Hippocampal formation (tissue), 2 donors: ENCODE data around the gene FAM149A.

Experiments
- DNase-seq, 2 donors: peaks; one replicate each; lab custom pipeline; 2025; lab: John Stamatoyannopoulos, UW

Gene FAM149A

DNA sequence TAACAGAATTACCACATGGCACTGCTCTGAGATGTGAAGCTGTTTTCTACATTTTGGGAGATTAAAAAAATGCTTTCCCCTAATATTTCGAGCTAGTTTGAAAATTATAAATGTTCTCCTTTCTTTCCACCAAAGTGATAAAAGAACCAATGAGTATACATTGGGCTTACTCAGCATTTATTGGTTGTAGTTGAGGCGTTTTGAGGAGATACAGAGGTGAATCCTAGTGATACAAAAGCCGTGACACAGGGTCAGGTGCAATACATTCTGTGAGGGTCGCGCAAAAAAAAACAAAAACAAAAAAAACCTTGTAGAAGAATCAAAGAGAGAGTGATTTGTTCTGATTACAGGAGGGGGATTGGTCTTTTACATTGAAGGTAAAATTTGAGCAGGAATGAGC is 54.5 kb downstream of the FAM149A start:
- no peak for DNase-seq

DNA sequence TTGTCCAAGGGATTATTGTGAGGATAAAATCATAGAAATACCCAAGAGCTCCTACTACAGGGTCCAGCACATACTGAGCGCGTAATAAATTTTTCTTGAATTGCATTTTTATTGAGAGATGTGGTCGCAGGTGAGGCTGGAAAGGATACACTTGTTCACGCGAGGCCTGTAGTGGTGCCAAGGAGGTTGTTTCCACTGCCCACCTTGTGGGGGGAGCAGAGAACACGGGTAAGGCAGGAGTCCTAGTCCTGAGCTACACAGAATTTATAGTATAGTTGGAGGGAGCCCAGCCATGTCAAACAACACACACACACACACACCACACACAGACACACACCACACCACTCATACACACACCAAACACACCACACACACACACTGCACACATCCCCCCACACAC is 55.1 kb downstream of the FAM149A start:
- DNase-seq, result no peak

DNA sequence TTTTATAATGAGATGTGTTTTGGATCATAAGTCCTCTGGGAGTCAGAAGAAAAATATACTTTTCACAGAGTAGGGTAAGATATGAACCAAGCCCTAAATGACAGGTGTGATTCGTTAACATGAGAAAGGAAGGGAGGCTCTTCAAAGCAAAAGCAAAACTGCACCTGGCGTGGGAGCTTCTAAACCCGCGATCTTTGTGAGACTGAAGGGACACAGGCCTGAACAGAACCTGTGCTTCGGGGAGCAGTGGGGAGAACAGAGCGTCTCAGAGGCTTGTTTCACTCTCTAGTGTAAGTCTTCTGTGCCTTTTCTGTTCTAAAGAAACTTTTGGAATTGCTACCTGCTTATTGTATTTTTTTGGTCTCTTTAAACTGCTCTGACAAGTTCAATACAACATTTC is 56.6 kb downstream of the FAM149A start:
- no peak for DNase-seq

DNA sequence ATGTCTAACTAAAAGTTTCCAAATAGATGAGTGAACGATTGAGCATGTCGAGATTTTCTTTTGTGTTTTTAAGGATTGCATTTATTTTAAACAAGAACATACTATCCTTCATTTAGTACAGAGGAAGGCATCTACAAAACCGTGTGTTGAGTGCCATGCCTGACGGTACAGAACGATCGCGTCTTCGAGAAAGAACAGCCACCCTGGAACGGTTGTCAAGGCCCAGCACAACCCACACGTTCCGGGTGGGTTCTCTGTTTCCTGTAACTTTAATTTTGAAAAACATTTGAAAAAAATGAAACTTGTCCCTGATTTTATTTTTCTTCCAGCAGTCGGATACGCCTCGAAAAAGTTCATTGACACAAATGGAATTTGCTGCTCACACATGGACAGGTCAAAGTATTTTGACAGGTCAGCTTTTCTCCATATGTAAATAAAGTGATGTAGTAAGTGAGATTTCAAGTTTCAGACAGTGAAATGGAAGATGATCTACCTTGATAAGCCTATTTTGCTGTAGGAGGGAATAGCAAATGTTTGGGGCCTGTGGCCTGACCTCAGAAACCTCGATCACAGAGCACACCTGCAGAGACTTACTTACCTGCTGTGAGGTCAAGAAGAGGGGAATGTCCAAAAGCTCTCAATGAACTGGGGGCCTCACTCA is 62.5 kb downstream of the FAM149A start:
- DNase-seq, result no peak

DNA sequence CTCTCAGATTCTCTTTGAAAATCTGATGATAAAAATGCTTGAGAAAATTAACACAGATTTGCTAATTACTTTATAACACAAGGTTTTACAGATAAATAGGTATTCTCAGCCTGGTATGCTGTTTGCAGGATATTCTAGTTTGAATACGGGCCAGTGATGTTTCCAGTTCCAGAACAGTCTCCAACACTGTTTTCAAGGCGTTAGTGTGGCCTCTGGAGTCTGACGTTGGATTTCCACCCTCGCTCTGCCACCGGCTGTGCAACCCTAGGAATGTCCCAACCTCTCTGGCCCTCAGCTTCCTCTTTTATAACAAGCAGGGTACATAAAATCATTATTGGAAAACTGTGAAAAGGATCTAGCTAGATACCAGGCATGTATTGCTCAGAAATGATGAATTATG is 63.1 kb downstream of the FAM149A start:
- no peak for DNase-seq

DNA sequence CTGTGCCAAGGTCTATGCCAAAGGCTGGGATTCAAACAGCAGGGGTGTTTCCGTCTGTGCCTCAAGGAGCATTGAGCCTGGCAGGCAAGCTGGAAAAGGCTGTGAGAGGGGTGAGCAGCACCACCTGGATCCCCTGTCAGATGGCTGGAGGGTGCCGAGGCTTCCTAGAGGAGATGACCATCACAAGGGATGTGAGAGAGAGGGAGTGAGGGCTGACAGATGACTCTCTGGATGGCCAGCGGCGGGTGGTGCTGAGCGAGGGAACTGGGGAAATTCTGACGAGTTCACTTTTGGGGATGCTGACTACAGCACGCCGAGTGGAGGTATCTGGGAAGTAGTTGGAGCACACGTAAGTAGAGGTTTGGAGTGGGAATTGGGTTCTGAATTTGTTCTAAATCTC is 64.2 kb downstream of the FAM149A start:
- no peak for DNase-seq

DNA sequence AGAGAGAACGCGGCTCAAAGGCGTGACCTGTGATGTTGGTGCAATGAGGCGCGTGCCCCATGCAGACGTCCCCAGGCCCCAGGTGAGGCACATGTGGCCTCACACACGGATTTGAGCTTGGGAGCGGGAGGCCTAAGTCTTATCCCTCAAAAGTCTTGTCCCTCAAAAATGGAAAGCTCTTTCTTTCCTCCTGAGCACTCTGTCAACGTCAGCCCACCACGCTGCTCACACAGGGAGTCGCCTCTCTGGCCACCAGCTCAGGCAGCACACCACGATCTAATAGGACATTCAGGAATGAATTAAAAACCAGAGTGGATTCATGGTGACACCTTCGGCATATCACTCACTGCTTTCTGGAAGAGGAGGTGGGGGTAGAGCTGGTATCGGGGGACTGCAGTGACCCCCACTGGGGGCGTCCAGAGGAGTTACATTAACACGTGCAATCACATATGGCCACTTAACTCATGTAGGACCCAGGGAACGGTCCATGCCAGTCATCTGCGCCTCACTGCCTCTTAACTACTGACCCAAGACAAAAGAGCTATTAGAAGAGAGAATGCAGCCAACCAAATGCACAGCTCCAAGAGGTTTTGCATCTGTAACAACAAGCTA is 64.9 kb downstream of the FAM149A start:
- no peak for DNase-seq

DNA sequence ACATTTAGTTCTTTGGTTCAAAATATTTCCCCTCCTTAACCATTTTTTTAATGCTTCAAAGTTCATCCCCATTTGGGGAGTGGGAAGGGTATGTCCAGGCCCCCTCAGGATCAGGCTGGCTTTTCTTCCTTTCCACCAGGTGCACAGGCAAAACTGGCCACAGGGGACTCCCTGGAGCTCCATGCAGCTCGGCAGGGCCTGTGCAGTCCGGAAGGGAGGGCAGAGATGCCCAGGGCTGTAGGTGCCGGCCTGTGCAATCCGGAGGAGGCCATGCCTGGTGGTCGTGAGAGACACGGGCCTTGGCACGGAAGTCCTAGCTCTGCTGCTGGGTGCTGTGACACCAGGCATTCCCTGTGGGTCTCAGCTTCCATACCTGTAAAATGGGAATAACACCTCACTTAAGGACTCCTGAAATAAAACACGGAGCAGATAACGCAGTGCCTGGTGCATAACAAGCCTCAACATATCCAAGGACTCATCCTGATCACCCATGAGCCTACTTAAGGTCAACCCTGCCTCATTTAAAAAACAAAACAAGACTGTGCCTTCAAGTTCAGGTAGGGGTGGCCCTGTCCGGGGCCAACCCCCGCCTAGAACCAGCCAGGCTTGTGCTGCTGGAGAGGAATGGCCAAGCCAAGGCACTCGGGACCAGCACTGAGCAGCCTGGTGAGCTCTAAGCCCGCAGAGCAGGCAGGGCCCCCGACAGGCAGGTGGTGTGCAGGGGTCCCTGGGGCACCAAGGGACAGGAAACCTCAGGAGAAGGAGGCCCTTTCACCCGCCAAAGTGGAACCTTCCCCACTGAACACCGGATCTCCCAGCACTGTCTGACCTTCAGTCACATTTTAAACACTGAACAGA is 65.7 kb downstream of the FAM149A start:
- no peak for DNase-seq

DNA sequence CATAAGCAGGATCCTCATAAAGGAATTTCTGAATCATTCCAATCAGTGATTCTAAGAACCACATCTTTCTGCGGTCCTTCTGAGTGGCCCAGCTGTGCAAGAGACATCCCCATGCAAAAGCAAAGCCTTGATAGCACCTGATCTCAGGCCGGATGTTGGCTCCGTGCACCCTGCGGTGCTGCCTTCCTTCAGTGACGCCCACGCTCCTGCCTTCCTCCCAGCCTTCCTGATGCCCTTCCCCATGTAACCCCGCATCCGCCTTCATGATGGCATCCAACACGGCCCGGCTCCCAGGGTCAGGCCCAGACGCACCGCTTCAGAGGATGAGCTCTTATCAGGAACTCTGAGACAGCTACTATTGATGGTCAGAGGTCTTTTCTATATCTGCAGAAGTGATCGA is 66.5 kb downstream of the FAM149A start:
- no peak for DNase-seq

DNA sequence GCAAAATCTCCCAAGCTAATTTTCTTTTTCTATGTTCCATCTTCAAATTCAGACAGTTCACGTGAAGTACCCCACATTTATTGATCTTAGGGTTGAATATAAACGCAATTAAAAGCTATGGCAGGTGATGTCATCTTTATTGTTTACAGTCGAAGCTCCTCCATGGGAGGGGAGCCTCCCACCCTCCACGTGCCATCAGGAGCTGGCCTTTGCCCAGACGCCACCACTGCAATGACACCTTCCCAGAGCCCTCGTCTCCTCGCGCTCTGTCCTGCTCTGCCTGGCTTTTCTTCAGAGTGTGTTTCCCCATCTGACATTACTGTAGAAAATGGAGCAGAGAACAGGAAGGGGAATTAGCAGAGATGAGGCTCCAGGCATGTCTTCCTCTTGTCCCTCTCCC is 68.0 kb downstream of the FAM149A start:
- no peak for DNase-seq

DNA sequence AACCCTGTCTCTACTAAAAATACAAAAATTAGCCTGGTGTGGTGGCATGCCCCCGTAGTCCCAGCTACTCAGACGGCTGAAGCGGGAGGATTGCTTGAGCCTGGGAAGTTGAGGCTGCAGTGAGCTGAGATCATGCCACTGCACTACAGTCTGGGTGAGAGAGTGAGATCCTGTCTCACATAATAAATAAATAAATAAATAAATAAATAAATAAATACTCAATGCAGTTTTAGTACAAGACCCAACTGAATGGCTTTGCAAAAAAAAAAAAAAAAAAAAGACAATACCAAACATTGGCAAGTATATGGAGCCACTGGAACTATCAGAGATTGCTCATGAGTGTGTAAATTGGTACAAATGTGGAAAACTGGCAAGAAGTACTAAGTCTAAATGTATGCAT is 83.6 kb downstream of the FAM149A start:
- DNase-seq, result no peak

DNA sequence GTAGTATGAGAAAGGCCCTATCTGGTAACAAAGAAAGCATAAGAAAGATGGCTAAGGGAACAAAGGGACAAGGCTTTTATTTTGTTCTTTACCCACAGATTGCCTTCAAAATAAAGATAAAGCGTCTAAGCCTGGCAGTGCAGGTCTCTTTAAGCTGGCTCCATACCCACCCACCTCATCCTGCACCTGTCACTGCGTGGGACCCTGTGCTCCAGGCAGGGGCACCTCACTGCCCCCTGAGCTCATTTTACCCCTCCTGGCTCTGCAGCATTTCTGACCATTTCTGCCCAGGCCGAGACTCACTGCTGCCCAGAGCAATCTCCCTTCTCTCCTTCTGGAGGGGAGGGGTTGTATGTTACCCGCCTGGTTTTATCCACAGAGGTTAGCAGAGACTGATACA is 85.2 kb downstream of the FAM149A start:
- no peak for DNase-seq

DNA sequence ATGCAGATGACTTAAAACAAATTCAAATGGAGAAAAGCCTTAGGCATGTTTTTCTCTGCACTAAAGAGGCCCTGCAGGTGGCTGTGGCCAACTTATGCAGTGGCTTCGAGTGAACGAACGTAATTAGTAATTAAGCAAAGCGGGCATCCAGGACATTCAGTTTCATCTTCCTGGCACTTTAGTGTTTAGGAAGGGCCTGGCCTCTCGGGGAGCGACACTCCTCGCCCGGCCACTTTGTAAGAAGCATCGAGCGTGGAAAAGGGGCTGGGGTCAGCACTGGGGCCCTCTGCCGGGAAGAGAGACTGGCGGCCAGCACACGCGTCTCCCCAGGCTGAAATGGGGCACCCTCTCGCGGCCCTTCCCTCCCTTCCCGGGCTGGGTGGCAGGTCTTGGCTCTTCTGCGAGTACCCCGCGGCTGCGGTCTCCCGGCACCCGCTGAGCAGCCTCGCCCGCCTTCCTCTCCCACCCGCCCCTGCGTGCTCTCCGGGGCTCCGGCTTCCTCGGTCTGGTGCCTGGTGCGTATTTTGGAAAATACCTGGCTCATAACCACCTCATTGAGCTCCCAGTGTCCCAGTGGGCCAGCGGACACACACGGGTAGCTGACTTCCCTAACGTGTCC is 86.2 kb downstream of the FAM149A start:
- peak in 1 of 2 donors; percentile 68 for DNase-seq

DNA sequence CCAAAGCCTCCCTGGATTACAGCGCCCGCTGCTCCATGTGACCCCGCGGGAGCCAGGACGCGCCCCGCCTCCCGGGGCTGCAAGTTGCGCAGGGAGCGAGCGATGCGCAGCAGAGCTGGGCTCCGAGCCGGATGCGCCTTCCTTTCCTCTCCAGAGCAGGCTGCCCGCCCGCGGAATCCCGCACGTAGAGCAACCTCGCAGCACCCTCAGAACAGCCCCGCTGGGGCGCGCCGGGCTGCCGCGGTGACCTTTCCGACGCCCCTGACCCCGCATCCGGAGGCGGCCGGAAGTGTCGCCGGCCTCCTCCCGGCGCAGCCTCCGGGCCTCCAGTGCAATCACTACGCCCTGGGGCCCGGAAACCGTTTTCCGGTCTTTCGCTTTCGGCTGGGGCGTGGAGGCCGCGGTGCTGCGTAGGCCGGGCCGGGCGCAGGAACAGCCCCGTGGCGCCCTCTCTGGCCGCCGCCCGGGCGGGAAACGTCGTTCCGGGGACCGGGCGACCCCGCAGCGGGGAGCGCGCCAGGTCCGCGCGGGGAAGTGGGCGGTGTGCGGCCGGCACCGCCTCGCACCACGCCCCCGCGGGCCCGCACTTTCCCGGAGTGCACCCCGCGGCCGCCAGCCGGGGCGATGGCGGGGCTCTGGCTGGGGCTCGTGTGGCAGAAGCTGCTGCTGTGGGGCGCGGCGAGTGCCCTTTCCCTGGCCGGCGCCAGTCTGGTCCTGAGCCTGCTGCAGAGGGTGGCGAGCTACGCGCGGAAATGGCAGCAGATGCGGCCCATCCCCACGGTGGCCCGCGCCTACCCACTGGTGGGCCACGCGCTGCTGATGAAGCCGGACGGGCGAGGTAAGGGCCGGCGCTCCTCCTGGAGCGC is 86.9 kb downstream of the FAM149A start, which contains the start of gene CYP4V2:
CYP4V2 (plus strand) TSS at position 368 of the 866 bp plus-strand sequence; CDS start at position 625, 257 bp downstream.
- DNase-seq, result peak; percentile 89 to 91

DNA sequence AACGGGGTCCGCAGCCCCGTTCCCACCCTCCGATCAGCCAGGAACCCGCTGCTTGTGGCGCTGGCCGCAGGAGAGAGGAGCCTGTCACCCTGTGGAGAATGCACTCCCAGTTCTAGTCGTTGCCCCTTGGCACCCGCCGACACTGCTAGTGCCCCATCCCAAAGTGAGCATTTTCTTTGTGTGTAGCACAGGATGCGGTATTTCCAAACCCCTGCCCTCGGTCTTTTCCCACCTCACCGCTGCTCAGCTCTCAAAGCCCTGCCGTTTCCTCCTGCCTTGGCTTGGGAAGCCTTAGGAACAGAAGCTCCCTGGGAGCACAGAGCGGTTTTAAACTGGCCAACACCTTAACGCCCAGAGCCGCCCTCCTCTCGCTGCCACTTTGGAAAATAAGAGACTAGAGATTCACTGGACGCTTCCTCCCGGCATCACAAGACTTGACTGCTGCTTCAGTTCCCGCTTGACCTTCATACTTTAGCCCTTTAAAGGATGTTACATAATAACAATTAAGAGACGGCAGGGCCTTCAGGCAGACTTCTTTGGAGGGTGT is 87.6 kb downstream of the FAM149A start:
- DNase-seq, result peak; percentile 51 to 68

DNA sequence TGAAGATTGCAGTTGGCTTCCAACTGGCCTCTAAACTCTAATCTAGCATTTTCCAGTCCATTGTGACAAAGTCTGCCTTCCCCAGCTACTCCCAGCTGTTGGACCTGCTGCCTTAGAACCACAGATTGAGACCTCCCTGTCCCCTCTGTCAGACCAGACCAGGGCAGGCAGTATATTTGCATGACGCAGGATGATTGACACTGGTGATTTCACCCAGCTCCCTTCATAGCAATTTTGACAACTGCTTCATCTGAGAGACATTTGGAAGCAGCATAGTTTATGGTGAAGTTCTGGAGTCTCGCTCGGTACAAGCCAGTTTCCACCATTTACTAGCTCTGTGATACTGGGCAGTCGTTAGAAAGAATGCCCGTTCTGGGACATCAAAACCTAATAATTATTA is 89.3 kb downstream of the FAM149A start:
- DNase-seq, result no peak

DNA sequence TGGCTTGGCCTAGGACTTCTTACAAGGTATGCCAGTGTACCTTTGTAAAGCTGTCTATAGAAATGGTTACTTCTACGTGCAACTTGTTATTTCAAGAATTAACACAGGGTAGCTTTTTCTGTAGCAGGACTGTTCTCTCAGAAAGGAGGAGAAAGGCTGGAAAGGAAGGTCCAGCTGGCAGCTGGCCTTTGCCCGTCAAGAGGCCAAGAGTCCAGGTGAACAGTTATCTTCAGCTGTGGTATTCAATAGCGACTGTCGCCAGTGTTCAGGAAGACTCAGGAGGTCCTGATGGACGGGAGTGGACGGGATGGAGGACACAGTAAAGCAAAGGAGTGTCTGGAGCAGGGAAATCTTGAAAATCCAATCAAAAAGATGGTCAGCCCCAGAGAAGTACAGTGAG is 91.6 kb downstream of the FAM149A start:
- DNase-seq, result no peak

DNA sequence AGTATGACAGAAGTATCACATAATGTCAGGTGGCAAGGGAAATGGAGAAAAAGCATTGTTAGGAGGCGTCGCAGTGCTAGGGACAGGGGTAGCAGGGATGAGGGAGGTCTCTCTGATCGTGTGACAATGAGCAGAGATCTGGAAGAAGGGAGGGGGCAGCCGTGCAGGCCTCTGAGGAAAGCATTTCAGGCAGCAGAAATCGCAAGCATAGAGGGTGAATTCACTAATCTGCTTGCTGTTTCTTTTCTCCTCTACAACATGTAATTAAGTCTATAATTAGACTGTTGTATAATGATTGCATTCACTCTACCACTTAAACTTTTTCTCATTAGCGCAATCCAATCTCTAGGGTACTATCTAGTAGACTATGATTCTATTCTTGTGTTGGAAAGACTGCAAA is 96.0 kb downstream of the FAM149A start:
- DNase-seq, result no peak

DNA sequence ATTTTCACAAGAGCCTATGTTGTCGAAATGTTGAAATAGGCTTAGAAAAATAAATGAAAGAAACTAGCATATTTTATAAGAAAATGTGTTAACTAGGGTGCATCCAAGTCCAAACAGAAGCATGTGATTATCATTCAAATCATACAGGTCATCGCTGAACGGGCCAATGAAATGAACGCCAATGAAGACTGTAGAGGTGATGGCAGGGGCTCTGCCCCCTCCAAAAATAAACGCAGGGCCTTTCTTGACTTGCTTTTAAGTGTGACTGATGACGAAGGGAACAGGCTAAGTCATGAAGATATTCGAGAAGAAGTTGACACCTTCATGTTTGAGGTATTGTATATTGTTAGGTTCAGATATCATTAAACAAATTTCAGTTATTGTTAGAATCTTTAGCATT is 96.5 kb downstream of the FAM149A start:
- DNase-seq, result no peak

DNA sequence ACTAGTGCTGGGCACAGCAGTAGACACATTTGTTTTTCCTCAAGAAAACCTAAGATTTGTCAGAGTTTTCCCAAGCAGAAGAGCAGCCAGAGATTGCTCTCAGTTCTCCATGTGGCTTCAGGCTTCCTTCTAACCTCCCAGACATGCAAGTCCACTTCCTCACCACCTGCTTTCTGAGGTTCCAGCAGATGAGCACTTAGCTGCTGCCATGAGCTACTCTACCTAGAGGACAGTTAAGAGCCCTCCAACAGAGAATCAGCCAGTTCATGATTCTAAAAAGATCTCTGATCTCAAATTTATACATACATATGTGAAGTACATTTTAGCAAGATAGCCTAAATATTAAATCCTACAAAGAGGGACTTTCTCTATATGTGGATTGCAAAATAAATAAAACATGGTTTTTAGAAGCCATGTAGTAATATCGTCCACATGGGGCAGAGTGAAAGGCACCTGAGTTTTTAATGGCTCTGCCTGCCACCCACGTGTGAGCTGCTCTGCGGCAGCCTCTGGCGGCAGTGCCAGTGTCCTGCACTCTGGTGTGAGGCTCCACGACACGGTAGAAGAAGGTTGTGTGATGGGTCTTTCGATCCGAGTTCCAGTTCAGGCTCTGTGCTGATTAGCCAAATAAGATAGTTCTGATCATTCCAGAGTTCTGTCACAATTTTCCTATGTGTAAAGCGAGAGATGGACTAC is 97.2 kb downstream of the FAM149A start:
- DNase-seq, result no peak
